Nephron progenitor cell (in vitro differentiated cells): ENCODE measurements around the gene ARFGEF3.

Source experiments
- DNase-seq: peaks from one replicate; pipeline ENCODE4 v3.0.0; 2021
- H3K27ac Mint-ChIP-seq: 2 replicates; pipeline ENCODE4 v1.8.0; 2021; ENCODE audit warnings: mild to moderate bottlenecking, moderate library complexity, mixed read lengths
- H3K27me3 Mint-ChIP-seq: 2 replicates; pipeline ENCODE4 v1.8.0; 2021; ENCODE audit warnings: mild to moderate bottlenecking, low read depth, mixed read lengths; ENCODE audit not compliant: poor library complexity
- H3K36me3 Mint-ChIP-seq: 2 replicates; pipeline ENCODE4 v1.8.0; 2021; ENCODE audit warnings: low read depth, mixed read lengths
- H3K4me1 Mint-ChIP-seq: 2 replicates; pipeline ENCODE4 v1.8.0; 2021; ENCODE audit warnings: mixed read lengths
- H3K4me3 Mint-ChIP-seq: 2 replicates; pipeline ENCODE4 v1.8.0; 2021; ENCODE audit warnings: mild to moderate bottlenecking, moderate library complexity, mixed read lengths
- H3K9me3 Mint-ChIP-seq: 2 replicates; pipeline ENCODE4 v1.8.0; 2021; ENCODE audit warnings: mild to moderate bottlenecking, moderate library complexity, mixed read lengths
- CTCF ChIP-seq: fragments of 200-600 bp; sonication (generic); IDR thresholded peaks from 2 replicates; pipeline ENCODE4 v1.5.0; 2021; ENCODE audit warnings: antibody characterized with exemption

The ARFGEF3 gene

GRCh38 chr6:138218449-138218848 is 56.7 kb downstream of the ARFGEF3 start, which contains the start of gene PBOV1:
Gene PBOV1 (minus strand): TSS chr6:138218491. CDS start chr6:138218395, 96 bp downstream.
- TF ChIP-seq CTCF, result no peak
- Mint-ChIP-seq H3K4me3 (no peak within 1 kb of the TSS), H3K9me3 (no peaks in the 10 kb centered on the region), H3K4me1 (no peaks in the 10 kb centered on the region), H3K27me3 (no peaks in the 10 kb centered on the region), H3K36me3 (no peaks in the 10 kb centered on the region), H3K27ac (no peak within 1 kb of the TSS)
- no peak for DNase-seq

DNA sequence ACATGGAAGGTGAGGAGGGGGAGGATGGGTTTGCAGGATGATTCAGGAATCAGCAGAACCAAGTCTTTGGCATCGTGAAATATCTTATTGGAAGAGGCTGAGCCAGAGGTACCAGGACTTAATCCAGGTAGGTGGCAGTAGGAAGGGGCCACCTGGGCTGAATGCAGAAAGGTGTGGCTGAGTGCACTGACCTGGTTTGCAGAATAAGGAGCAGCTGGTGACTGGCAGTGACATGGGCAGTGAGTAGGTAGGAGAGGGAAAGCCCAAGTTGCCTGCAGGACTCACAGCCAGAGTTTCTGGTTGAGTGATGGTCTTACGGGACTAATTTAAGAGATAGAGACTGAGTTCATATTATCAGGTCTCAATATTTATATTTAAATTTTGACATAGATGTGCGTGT is 57.7 kb downstream of the ARFGEF3 start:
- no peak for DNase-seq
- Mint-ChIP-seq H3K27ac (no peak overlapping the region), H3K4me3 (no peak overlapping the region), H3K36me3 (no peaks in the 10 kb centered on the region), H3K9me3 (no peaks in the 10 kb centered on the region), H3K27me3 (no peaks in the 10 kb centered on the region), H3K4me1 (no peaks in the 10 kb centered on the region)
- no peak for TF ChIP-seq CTCF

DNA sequence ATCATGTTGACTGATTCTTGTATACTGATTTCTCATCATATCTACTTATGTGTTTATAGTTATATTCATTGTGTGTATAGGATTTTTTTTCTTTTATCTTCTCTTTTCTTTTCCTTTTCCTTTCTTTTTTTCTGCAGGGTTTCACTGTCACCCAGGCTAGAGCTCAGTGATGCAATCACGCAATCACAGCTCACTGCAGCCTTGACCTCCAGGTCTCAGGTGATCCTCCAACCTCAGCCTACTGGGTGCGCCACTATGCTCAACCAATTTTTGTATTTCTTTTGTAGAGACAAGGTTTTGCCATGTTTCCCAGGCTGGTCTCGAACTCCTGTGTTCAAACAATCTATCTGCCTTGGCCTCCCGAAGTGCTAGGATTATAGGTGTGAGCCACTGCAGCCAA is 58.2 kb downstream of the ARFGEF3 start:
- no peak overlapping the region for H3K27ac Mint-ChIP-seq
- H3K4me1 Mint-ChIP-seq, result no peaks in the 10 kb centered on the region
- no peak for TF ChIP-seq CTCF
- DNase-seq, result no peak
- no peaks in the 10 kb centered on the region for H3K36me3 Mint-ChIP-seq
- H3K4me3 Mint-ChIP-seq, result no peak overlapping the region
- H3K27me3 Mint-ChIP-seq, result no peaks in the 10 kb centered on the region
- H3K9me3 Mint-ChIP-seq, result no peaks in the 10 kb centered on the region

DNA sequence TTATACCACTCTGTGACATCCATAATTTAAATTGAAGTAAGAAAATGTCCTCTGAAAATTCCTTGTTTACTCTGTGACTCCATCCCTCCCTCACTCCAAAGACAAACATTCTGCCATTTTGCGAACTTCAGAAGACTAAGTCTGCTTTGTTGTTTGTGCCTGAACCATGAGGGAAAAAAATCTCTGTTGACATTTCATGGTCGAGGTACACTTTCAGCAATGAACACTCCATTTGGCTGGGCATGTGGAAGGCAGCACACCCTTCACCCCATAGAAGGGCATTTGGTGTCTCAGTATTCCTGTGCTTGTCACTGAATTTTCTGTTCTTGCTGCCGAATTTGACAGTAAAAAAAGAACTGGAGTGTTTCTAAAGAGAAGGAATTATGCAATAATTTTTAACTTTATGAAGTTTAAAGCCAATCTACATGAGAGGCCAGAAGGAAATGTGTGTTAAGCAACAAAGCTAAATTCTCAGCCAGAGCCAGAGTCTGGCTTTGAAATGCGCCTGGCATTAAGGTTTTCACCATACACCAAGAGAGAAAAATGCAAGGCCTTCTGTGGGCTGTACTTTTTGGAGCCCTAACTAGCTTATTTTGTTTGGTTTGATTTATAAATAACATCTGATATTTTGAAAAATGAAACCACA is 61.3 kb downstream of the ARFGEF3 start:
- H3K4me1 Mint-ChIP-seq, result peaks cover 15% of the 10 kb centered on the region
- no peak for TF ChIP-seq CTCF
- H3K36me3 Mint-ChIP-seq, result no peaks in the 10 kb centered on the region
- H3K27me3 Mint-ChIP-seq, result peaks cover 7% of the 10 kb centered on the region
- H3K27ac Mint-ChIP-seq, result no peak overlapping the region
- H3K9me3 Mint-ChIP-seq, result no peaks in the 10 kb centered on the region
- H3K4me3 Mint-ChIP-seq, result no peak overlapping the region
- no peak for DNase-seq

DNA sequence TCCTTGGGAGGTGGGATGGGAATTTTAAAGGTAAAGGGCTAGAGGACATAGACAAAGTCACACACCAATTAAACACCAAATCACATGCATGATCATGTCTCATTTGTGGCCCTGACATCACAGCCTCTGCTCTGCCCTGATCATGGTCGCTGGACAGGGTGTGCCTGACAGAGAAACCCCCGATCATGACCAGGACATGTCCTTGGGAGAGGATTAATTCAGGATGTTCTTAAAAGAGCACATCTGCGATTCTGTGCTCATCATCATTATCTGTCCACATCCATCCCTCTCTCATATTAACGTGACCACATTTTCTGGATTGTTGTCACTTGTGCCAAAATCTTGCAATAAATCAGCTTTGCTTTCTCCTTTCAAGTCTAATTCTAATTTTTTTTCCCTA is 64.2 kb downstream of the ARFGEF3 start:
- DNase-seq, result no peak
- H3K36me3 Mint-ChIP-seq, result no peaks in the 10 kb centered on the region
- peaks cover 7% of the 10 kb centered on the region for H3K27me3 Mint-ChIP-seq
- H3K9me3 Mint-ChIP-seq, result no peaks in the 10 kb centered on the region
- TF ChIP-seq CTCF, result no peak
- H3K4me1 Mint-ChIP-seq, result peaks cover 42% of the 10 kb centered on the region
- no peak overlapping the region for H3K27ac Mint-ChIP-seq
- no peak overlapping the region for H3K4me3 Mint-ChIP-seq

DNA sequence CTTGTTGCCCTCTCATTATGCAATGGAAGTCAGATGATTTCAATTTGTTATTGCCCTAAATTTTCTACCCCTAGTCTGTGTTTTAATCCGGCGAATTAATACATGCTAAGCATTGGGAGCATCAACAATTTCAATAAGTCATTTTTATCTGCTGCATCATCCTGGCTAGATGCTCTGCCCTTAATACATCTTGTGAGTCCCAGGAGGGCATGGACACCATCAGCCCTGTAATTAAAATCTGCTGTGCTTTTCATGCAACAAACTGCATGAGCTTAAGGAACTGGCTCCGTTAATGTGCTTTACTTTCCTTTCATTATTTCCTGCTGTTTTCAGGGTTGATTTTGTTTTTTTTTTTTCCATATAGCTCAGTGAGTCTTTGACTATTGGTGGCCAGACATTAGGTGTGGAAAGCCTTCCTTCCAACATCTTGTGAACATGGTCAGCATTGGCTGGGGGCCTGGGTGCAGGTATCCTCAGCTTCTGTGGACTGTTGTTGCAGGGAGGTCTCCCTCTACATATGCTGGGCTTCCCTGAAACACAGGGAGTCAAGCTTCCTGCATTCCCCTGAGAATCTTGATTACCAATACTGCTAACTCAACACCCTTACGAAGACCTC is 65.1 kb downstream of the ARFGEF3 start:
- Mint-ChIP-seq H3K4me3 (no peak overlapping the region), H3K36me3 (no peaks in the 10 kb centered on the region), H3K27ac (no peak overlapping the region), H3K4me1 (peaks cover 48% of the 10 kb centered on the region), H3K9me3 (no peaks in the 10 kb centered on the region), H3K27me3 (peaks cover 7% of the 10 kb centered on the region)
- DNase-seq, result no peak
- no peak for TF ChIP-seq CTCF
